GM21786 (cell line): Measurements from ENCODE around the gene RILP.

Experiments used
- ATAC-seq: cut with Tn5 transposase; IDR thresholded peaks from one replicate; pipeline ENCODE4 v1.9.1; 2021; ENCODE audit not compliant: unreplicated experiment

The RILP gene

GRCh38 chr17:1605681-1606351 lies 43.9 kb downstream of the RILP start:
- ATAC-seq = no peak

- no peak for ATAC-seq
Observed at GRCh38 chr17:1604831-1605528, 44.7 kb downstream of the RILP start.

- no peak for ATAC-seq
Observed at GRCh38 chr17:1601571-1601970, 48.1 kb downstream of the RILP start.

- no peak for ATAC-seq
Observed at GRCh38 chr17:1598399-1599095, 51.1 kb downstream of the RILP start.

GRCh38 chr17:1597861-1598342 lies 51.8 kb downstream of the RILP start:
- ATAC-seq = no peak
